Mucosa of rectum (tissue), 2 donors: ENCODE measurements around the gene ULBP2.
"Not testable (repeated sequence)": the region's sequence is repeated elsewhere in the genome, so short reads cannot be mapped to it uniquely, and the experiment has no call there.

ENCODE experiments used
- H3K27ac ChIP-seq, 2 donors: one replicate each; pipeline ENCODE4 v1.7.0; 2013; ENCODE audit warnings: inconsistent platforms in 2 of 2, low read depth in 2 of 2, low read length in 2 of 2
- H3K27me3 ChIP-seq, 2 donors: one replicate each; pipeline ENCODE4 v1.7.0; 2013; ENCODE audit warnings: low read length in 2 of 2; ENCODE audit not compliant: control insufficient read depth in 2 of 2, insufficient read depth in 2 of 2
- H3K36me3 ChIP-seq, 2 donors: one replicate each; pipeline ENCODE4 v1.7.0; 2013; ENCODE audit warnings: low read length in 2 of 2; ENCODE audit not compliant: control insufficient read depth in 2 of 2, insufficient read depth in 2 of 2
- H3K4me1 ChIP-seq, 2 donors: one replicate each; pipeline ENCODE4 v1.7.0; 2013; ENCODE audit warnings: low read length in 2 of 2, mild to moderate bottlenecking in 1 of 2; ENCODE audit not compliant: control insufficient read depth in 2 of 2, insufficient read depth in 2 of 2
- H3K4me3 ChIP-seq, 2 donors: one replicate each; pipeline ENCODE4 v1.7.0; 2013; ENCODE audit warnings: low read length in 2 of 2
- H3K9ac ChIP-seq, 2 donors: one replicate each; pipeline ENCODE4 v1.7.0; 2013; ENCODE audit warnings: low read length in 2 of 2, low read depth in 1 of 2, mild to moderate bottlenecking in 1 of 2
- H3K9me3 ChIP-seq, 2 donors: one replicate each; pipeline ENCODE4 v1.7.0; 2013; ENCODE audit warnings: low read length in 2 of 2; ENCODE audit not compliant: control insufficient read depth in 2 of 2
- donor health status: healthy.
- donor health status: Normal muscosa, but diverticular disease.

The ULBP2 gene

DNA sequence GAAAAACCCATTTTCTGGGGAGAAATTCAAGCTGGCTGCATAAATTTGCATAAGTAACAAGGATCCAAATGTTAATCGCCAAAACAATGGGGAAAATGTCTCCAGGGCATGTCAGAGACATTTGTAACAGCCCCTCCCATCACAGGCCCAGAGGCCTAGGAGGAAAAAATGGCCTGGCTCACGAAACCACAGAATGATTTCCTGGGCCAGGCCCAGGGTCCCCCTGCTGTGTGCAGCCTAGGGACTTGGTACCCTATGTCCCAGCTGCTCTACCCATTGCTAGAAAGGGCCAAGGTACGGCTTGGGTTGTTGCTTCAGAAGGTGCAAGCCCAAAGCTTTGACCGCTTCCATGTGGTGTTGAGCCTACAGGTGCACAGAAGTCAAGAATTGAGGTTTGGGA lies 33.3 kb upstream of the ULBP2 start:
- H3K9me3 ChIP-seq, H3K27ac ChIP-seq, H3K4me1 ChIP-seq, H3K27me3 ChIP-seq, H3K4me3 ChIP-seq, H3K9ac ChIP-seq, H3K36me3 ChIP-seq: not testable (repeated sequence)

GRCh38 chr6:149909701-149910470 lies 31.9 kb upstream of the ULBP2 start:
- H3K27me3 ChIP-seq, result no peaks in the 10 kb centered on the region
- H3K36me3 ChIP-seq, result no peaks in the 10 kb centered on the region
- H3K4me3 ChIP-seq, result no peak overlapping the region
- H3K27ac ChIP-seq, result no peak overlapping the region
- no peaks in the 10 kb centered on the region for H3K4me1 ChIP-seq
- H3K9ac ChIP-seq, result no peak overlapping the region
- H3K9me3 ChIP-seq, result no peaks in the 10 kb centered on the region

- H3K4me3 ChIP-seq, result no peak overlapping the region
Measured at GRCh38 chr6:149910721-149911151, 31.1 kb upstream of the ULBP2 start.

GRCh38 chr6:149912680-149913079 lies 29.1 kb upstream of the ULBP2 start:
- not testable (repeated sequence) for H3K9ac ChIP-seq, H3K27ac ChIP-seq, H3K4me3 ChIP-seq, H3K4me1 ChIP-seq, H3K27me3 ChIP-seq, H3K9me3 ChIP-seq, H3K36me3 ChIP-seq

More at GRCh38 chr6:149910721-149911151, 31.1 kb upstream of the ULBP2 start:
- Histone ChIP-seq H3K27me3 (no peaks in the 10 kb centered on the region), H3K27ac (no peak overlapping the region), H3K9me3 (no peaks in the 10 kb centered on the region), H3K9ac (no peak overlapping the region), H3K36me3 (no peaks in the 10 kb centered on the region), H3K4me1 (no peaks in the 10 kb centered on the region)

DNA sequence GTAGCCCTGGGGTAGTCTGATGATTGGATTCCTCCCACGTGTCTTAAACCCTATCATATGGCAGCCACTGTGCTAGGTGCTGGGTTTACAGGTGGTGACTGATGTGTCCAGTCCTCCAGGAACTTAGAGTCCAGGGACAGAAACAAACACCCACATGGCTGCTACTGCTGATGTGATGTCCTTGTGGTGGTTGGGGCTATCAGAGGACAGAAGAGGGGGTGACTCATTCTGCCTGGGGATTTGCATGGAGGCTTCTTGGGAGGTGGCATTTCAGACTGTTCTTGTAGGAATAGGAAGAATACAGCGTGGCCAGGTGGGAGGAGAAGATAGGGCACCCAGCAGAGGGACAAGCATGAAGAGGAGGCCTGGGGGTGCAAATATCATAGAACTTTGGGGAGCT lies 28.7 kb upstream of the ULBP2 start:
- Histone ChIP-seq H3K9ac (no peak overlapping the region), H3K9me3 (no peaks in the 10 kb centered on the region), H3K4me1 (no peaks in the 10 kb centered on the region), H3K4me3 (no peak overlapping the region), H3K27ac (no peak overlapping the region), H3K36me3 (no peaks in the 10 kb centered on the region), H3K27me3 (no peaks in the 10 kb centered on the region)

DNA sequence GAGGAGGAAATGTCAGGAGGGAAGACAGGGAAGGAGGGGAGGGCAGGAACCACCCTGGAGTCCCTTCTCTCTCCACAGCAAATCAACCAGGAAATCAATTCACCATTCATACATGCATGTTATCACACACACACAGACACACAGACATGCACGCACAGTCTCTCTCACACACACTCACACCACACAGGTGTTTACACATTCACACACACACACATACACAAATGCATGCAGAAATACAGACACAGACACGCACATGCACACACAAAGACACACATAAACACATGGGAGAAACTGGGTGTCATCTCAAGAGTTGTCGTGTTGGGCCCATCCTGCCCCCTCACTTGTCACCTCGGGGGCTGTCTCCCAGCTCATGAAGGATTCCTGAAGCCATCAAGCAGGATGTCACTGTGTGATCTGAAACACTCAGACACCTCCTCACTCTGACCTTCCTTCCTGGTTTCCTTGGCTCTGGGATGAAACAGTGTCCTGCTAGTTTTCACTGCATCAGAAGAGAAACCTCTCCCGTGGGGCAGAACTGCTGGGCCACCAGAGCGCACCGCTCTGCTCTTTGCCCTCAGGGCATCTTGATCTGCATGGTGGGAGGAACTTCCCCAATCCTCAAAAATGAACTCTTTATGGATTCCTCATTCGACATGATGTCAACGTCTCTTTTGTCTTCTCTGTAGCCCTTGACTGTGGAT lies 28.1 kb upstream of the ULBP2 start:
- no peak overlapping the region for H3K27ac ChIP-seq

DNA sequence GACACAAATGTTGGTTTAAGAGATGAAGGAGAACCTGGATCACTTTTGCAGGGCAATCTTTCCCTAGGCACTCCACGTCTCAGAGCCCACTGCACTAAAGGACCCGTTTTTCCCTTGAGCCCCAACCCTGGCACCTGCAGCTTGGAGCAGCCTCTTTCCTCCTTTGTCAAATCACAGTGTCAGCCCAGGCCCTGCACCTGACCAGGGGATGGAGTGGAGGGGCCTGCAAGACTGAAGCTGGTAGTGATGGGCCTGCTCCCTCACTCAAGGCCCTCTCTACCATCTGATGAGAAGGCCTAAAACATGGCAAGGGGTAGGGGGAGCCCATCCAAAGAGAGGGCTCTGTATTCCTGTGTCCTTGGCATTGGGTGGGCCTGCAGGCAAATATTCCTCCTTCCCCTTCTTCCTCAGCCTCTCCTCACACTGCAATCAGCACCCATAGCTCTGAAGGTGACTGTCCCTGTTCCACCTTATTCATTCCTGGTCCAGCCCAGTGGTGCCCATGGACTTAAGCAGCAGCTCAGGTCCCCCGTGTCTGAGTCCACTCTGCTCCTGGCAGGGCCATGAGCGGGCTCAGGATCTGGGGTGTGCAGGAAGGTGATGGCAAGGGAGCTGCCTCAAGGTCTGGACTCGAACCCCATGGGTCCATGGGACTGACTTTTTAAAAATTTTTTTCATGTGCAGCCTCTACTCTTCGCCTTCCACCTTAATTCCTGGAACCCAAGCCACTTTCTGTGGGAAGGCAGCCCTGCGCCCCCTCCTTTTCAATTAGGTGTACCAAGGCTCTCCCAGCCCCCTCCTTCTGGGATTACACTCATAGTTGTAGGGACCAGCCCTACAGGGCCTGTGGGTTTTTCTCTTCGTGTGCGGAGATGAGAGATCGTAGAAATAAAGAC lies 25.6 kb upstream of the ULBP2 start:
- no peak overlapping the region for H3K9ac ChIP-seq
- H3K27me3 ChIP-seq, result no peaks in the 10 kb centered on the region
- H3K27ac ChIP-seq, result no peak overlapping the region
- H3K9me3 ChIP-seq, result no peaks in the 10 kb centered on the region
- no peak overlapping the region for H3K4me3 ChIP-seq
- H3K4me1 ChIP-seq, result no peaks in the 10 kb centered on the region
- H3K36me3 ChIP-seq, result no peaks in the 10 kb centered on the region

More for the DNA sequence above, 28.1 kb upstream of the ULBP2 start:
- Histone ChIP-seq H3K9me3 (no peaks in the 10 kb centered on the region), H3K9ac (no peak overlapping the region), H3K36me3 (no peaks in the 10 kb centered on the region), H3K4me3 (no peak overlapping the region), H3K27me3 (no peaks in the 10 kb centered on the region), H3K4me1 (no peaks in the 10 kb centered on the region)

DNA sequence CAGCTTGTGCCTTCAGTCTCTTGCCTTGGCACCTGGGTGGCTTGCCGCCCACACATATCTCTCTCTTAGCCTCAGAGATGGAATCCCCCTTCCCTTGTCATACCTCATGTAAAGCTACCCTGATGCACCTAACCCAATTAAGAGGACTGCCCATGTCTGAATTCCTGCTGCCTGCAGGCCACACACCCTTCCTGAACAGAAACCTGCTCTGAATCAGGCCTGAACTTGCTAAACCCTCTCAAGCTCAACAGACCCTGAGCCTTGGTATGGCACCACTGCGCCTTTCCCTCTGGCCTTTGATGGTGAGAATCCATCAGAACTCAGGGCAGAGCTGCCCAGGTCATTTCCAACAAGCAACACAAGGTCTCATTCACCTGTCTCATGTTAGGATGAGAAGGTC lies 24.1 kb upstream of the ULBP2 start:
- Histone ChIP-seq H3K4me1 (peaks cover under 1 to 5% of the 10 kb centered on the region in 2 donors), H3K9ac (no peak overlapping the region), H3K27me3 (peaks cover 0 to 3% of the 10 kb centered on the region in 2 donors), H3K4me3 (no peak overlapping the region), H3K36me3 (no peaks in the 10 kb centered on the region), H3K27ac (no peak overlapping the region), H3K9me3 (no peaks in the 10 kb centered on the region)

DNA sequence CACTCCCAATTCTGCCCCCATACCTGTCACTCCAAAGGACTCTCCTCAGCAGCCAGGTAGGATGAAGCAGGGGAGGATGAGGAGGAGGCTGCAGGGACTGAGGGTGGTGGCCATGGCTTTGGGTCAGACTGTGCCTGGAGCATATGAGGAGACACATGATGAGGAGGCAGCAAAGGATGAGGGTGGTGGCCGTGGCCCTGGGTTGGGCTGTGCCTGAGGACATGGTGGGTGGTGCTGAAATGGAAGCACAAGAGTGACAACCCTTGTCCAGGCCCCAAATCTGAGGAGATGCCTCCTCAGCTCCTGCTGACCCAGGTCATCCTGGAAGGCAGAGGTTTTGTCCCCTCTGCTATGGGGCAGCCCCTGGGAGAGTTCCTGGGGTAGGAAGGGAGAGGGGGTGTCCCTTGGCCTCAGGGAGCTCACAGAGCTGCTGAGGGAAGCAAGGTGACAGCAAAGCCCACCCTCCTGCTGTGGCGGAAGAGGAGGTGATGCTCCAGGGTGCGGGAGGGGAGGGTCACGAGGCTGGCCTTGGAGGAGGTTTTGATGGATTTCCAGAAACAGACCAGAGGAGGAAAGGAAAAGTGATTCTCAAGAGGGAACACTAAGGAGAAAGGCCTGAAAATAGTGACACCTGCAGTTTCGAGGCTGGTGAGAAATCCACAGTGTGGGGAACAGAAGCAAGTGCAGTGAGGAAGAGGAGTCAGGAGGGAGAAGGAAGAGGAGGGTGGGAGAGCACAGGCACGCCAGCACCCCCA lies 23.5 kb upstream of the ULBP2 start:
- Histone ChIP-seq H3K9me3 (no peaks in the 10 kb centered on the region), H3K27me3 (peaks cover 0 to 6% of the 10 kb centered on the region in 2 donors)

More for the DNA sequence above, 23.5 kb upstream of the ULBP2 start:
- Histone ChIP-seq H3K4me3 (no peak overlapping the region), H3K9ac (no peak overlapping the region), H3K36me3 (no peaks in the 10 kb centered on the region), H3K4me1 (peaks cover 7 to 8% of the 10 kb centered on the region in 2 donors), H3K27ac (no peak overlapping the region)
